Gastroesophageal sphincter (tissue), 4 donors: ENCODE results near the gene PDE2A. TPM values are rescaled to one million over a fixed set of nuclear protein-coding genes. Genes with fewer than 3 reads are reported as not detected.

ENCODE experiments used
- ATAC-seq: fragments of 150-250 bp; one replicate; pipeline ENCODE4 v1.9.1; 2016; ENCODE audit warnings: mild to moderate bottlenecking, moderate library complexity
- H3K27ac ChIP-seq, 4 donors: fragments of 200-600 bp; sonication (generic) in 3 of 4; 1 replicate in 3 of 4; 2 replicates in 1 of 4; pipeline ENCODE4 v1.5.1; 2016 to 2019
- H3K27me3 ChIP-seq: fragments of 200-600 bp; sonication (generic); one replicate; pipeline ENCODE4 v1.5.1; 2019
- H3K36me3 ChIP-seq, 2 donors: fragments of 200-600 bp; sonication (generic); one replicate each; pipeline ENCODE4 v1.5.1; 2019; ENCODE audit warnings: control low read depth in 1 of 2
- H3K4me1 ChIP-seq, 3 donors: fragments of 200-600 bp; sonication (generic); 1 replicate in 2 of 3; 2 replicates in 1 of 3; pipeline ENCODE4 v1.5.1; 2016 to 2019; ENCODE audit warnings: control low read depth in 2 of 3
- H3K4me3 ChIP-seq, 2 donors: fragments of 200-600 bp; sonication (generic); one replicate each; pipeline ENCODE4 v1.5.1; 2019; ENCODE audit warnings: mild to moderate bottlenecking in 1 of 2, moderate library complexity in 1 of 2
- H3K9me3 ChIP-seq, 3 donors: fragments of 200-600 bp; sonication (generic); one replicate each; pipeline ENCODE4 v1.5.1; 2017 to 2019; ENCODE audit warnings: control low read depth in 2 of 3
- CTCF ChIP-seq, 4 experiments: fragments of 200-600 bp in 2 of 4; fragments of 450-650 bp in 2 of 4; sonication (generic) in 1 of 4; IDR thresholded peaks; one replicate each; pipeline ENCODE4 v1.5.1; 2017 to 2019; ENCODE audit warnings: antibody characterized with exemption in 4 of 4, mild to moderate bottlenecking in 2 of 4, moderate library complexity in 2 of 4
- EP300 ChIP-seq: sonication (generic); formaldehyde crosslinking; IDR thresholded peaks from one replicate; pipeline ENCODE4 v1.6.1; 2017; ENCODE audit warnings: antibody characterized with exemption, mild to moderate bottlenecking
- POLR2A ChIP-seq, 2 donors: fragments of 450-650 bp; IDR thresholded peaks; one replicate each; pipeline ENCODE4 v1.6.1; 2017; ENCODE audit warnings: antibody characterized with exemption in 2 of 2, mild to moderate bottlenecking in 2 of 2, moderate library complexity in 1 of 2
- POLR2AphosphoS5 ChIP-seq: sonication (generic); formaldehyde crosslinking; IDR thresholded peaks from one replicate; pipeline ENCODE4 v1.6.1; 2017; ENCODE audit warnings: antibody characterized with exemption
- WGBS, 2 donors: methylation state at CpG; one replicate each; pipeline ENCODE4 v1.1.5; 2018; ENCODE audit warnings: low coverage in 1 of 2; 5-methylcytosine and 5-hydroxymethylcytosine counted together
- total RNA-seq, 4 donors: library from RNA; depleted of rRNA; stranded (reverse); fragments of >200 nt; gene quantifications; one replicate each; pipeline ENCODE4 v1.1.0, GENCODE V29; 2016

PDE2A gene
- total RNA-seq, 4 donors from 2014 or later: 31.6 to 54.2 (median 35.4) TPM

- Histone ChIP-seq H3K36me3 (no peaks in the 10 kb centered on the region), H3K9me3 (no peaks in the 10 kb centered on the region), H3K4me3 (no peak overlapping the region), H3K27me3 (no peaks in the 10 kb centered on the region), H3K27ac (no peak overlapping the region), H3K4me1 (peaks cover under 1 to 56% (median 41%) of the 10 kb centered on the region in 3 donors)
- 94 to 100% methylated on average over 1 to 4 of the region's 4 CpGs for WGBS, 2 donors
- TF ChIP-seq POLR2A (IDR thresholded peaks at IDR 0.05): no peak
- no peak for TF ChIP-seq POLR2AphosphoS5
- TF ChIP-seq EP300: no peak
- no peak for TF ChIP-seq CTCF (IDR thresholded peaks at IDR 0.05)
- no peak for ATAC-seq
These were observed 53.1 kb downstream of the PDE2A start for GRCh38 chr11:72621008-72621610.

GRCh38 chr11:72618803-72619202 lies 55.4 kb downstream of the PDE2A start:
- H3K27me3 ChIP-seq: no peaks in the 10 kb centered on the region
- no peak overlapping the region for H3K4me3 ChIP-seq
- no peaks in the 10 kb centered on the region for H3K36me3 ChIP-seq
- H3K4me1 ChIP-seq: peaks cover 0 to 57% (median 29%) of the 10 kb centered on the region in 3 donors
- WGBS, 2 donors: 60 to 67% methylated on average over 2 to 5 of the region's 8 CpGs
- TF ChIP-seq POLR2A (IDR thresholded peaks at IDR 0.05): no peak
- no peak for TF ChIP-seq EP300
- no peak for TF ChIP-seq CTCF (IDR thresholded peaks at IDR 0.05)
- no peak for TF ChIP-seq POLR2AphosphoS5
- H3K27ac ChIP-seq: peak overlapping the region in 3 of 4 donors; percentile 79 to 87 (median 82)
- no peaks in the 10 kb centered on the region for H3K9me3 ChIP-seq
- ATAC-seq: no peak

GRCh38 chr11:72617080-72617762 lies 57.0 kb downstream of the PDE2A start:
- peaks cover 0 to 73% (median 29%) of the 10 kb centered on the region in 3 donors for H3K4me1 ChIP-seq
- 0 to 36% methylated on average over 1 to 7 of the region's 11 CpGs for WGBS, 2 donors

GRCh38 chr11:72616655-72617054 lies 57.6 kb downstream of the PDE2A start:
- ATAC-seq: no peak
- TF ChIP-seq POLR2AphosphoS5 (no peak), EP300 (no peak), CTCF (IDR thresholded peaks at IDR 0.05) (no peak), POLR2A (IDR thresholded peaks at IDR 0.05) (no peak)
- Histone ChIP-seq H3K27me3 (no peaks in the 10 kb centered on the region), H3K9me3 (no peaks in the 10 kb centered on the region), H3K27ac (peak overlapping the region in 3 of 4 donors; percentile 79 to 87 (median 82)), H3K36me3 (no peaks in the 10 kb centered on the region), H3K4me3 (no peak overlapping the region), H3K4me1 (peaks cover 0 to 75% (median 29%) of the 10 kb centered on the region in 3 donors)
- no CpG with 5 or more reads among the region's 4 CpGs for WGBS, 2 donors

More at GRCh38 chr11:72617080-72617762, 57.0 kb downstream of the PDE2A start:
- Histone ChIP-seq H3K9me3 (no peaks in the 10 kb centered on the region), H3K27me3 (no peaks in the 10 kb centered on the region), H3K36me3 (no peaks in the 10 kb centered on the region), H3K27ac (peak overlapping the region in 3 of 4 donors; percentile 79 to 87 (median 82)), H3K4me3 (no peak overlapping the region)
- TF ChIP-seq POLR2AphosphoS5 (peak; percentile 45), EP300 (no peak), POLR2A (IDR thresholded peaks at IDR 0.05) (peak; percentile 9 to 15)
- peak; percentile 75 for ATAC-seq

GRCh38 chr11:72615329-72615728 lies 58.9 kb downstream of the PDE2A start:
- Histone ChIP-seq H3K4me1 (peaks cover 0 to 75% (median 29%) of the 10 kb centered on the region in 3 donors), H3K4me3 (no peak overlapping the region), H3K27ac (no peak overlapping the region), H3K27me3 (no peaks in the 10 kb centered on the region), H3K9me3 (no peaks in the 10 kb centered on the region), H3K36me3 (no peaks in the 10 kb centered on the region)
- no peak for ATAC-seq
- TF ChIP-seq CTCF (IDR thresholded peaks at IDR 0.05): no peak
- no peak for TF ChIP-seq EP300
- TF ChIP-seq POLR2A (IDR thresholded peaks at IDR 0.05): no peak
- no peak for TF ChIP-seq POLR2AphosphoS5
- WGBS, 2 donors: 50 to 80% methylated on average over 1 to 3 of the region's 3 CpGs
